HL-60 (cell line): ENCODE measurements around the gene TBC1D14.
"Not testable (repeated sequence)": the region's sequence is repeated elsewhere in the genome, so short reads cannot be mapped to it uniquely, and the experiment has no call there.

Experiments
- DNase-seq, 2 experiments: peaks; one replicate each; pipeline ENCODE4 v3.0.0-alpha.2; 2010 to 2020; ENCODE audit warnings: low read depth in 1 of 2, low spot score in 1 of 2
- H3K27ac ChIP-seq: fragments of 250-450 bp; sonication (Bioruptor Pico); replicated peaks from 2 replicates; pipeline ENCODE4 v1.5.1; 2020; ENCODE audit warnings: mild to moderate bottlenecking, moderate library complexity
- H3K27me3 ChIP-seq: fragments of 250-450 bp; sonication (Bioruptor Pico); 2 replicates; pipeline ENCODE4 v1.5.1; 2021; ENCODE audit warnings: mild to moderate bottlenecking, moderate library complexity; ENCODE audit not compliant: insufficient read depth, poor library complexity, severe bottlenecking
- H3K4me3 ChIP-seq: replicated peaks from 2 replicates; pipeline ENCODE4 v1.5.1; 2011; ENCODE audit warnings: mild to moderate bottlenecking, control low read depth, low read length; ENCODE audit not compliant: insufficient read depth
- CTCF ChIP-seq: IDR thresholded peaks from one replicate; pipeline ENCODE4 v1.5.1; 2011; ENCODE audit warnings: low read length, control low read depth, inconsistent platforms; ENCODE audit not compliant: insufficient read depth
- GABPA ChIP-seq: IDR thresholded peaks from 2 replicates; pipeline ENCODE4 v1.6.1; 2012; ENCODE audit warnings: low read depth
- POLR2AphosphoS5 ChIP-seq: IDR thresholded peaks from 2 replicates; pipeline ENCODE4 v1.6.1; 2012; ENCODE audit warnings: low read depth
- REST ChIP-seq: IDR thresholded peaks from 2 replicates; pipeline ENCODE4 v1.6.1; 2012; ENCODE audit warnings: low read depth; ENCODE audit not compliant: insufficient replicate concordance
- SPI1 ChIP-seq: IDR thresholded peaks from 2 replicates; pipeline ENCODE4 v1.6.1; 2012; ENCODE audit warnings: low read depth, mild to moderate bottlenecking, borderline replicate concordance

TBC1D14 gene

GRCh38 chr4:6972911-6973310 lies 63.3 kb downstream of the TBC1D14 start:
- no peak for TF ChIP-seq CTCF
- no peak for TF ChIP-seq SPI1
- no peak for TF ChIP-seq GABPA
- TF ChIP-seq POLR2AphosphoS5 = no peak
- TF ChIP-seq REST = no peak
- no peak overlapping the region for H3K27ac ChIP-seq
- no peak overlapping the region for H3K4me3 ChIP-seq
- no peak for DNase-seq
- H3K27me3 ChIP-seq = no peaks in the 10 kb centered on the region

- Histone ChIP-seq H3K27ac (no peak overlapping the region), H3K27me3 (no peaks in the 10 kb centered on the region), H3K4me3 (no peak overlapping the region)
- peak; percentile 57 to 79 for DNase-seq
- TF ChIP-seq CTCF = peak; percentile 98
- peak; percentile 22; the same call in 1 of the 2 replicates for TF ChIP-seq SPI1
- TF ChIP-seq REST = no peak
Observed at GRCh38 chr4:6974138-6974848, 64.7 kb downstream of the TBC1D14 start.

- DNase-seq, H3K4me3 ChIP-seq, H3K27ac ChIP-seq, H3K27me3 ChIP-seq: not testable (repeated sequence)
Observed at GRCh38 chr4:6977846-6978245, 68.2 kb downstream of the TBC1D14 start.

GRCh38 chr4:6983544-6984142 lies 74.0 kb downstream of the TBC1D14 start:
- Histone ChIP-seq H3K27ac (peak overlapping the region; percentile 59), H3K27me3 (no peaks in the 10 kb centered on the region), H3K4me3 (no peak overlapping the region)
- DNase-seq = no peak
- TF ChIP-seq GABPA = no peak
- no peak for TF ChIP-seq POLR2AphosphoS5
- peak; percentile 88 for TF ChIP-seq SPI1
- TF ChIP-seq CTCF = no peak
